Umbilical cord (tissue), 2 donors: ENCODE results near the gene GOLGA6L2. TPM values are rescaled to one million over a fixed set of nuclear protein-coding genes. Genes with fewer than 3 reads are reported as not detected.
A peak's percentile ranks its signal among the peaks of the same experiment; 100 is the strongest.
"Not testable (repeated sequence)": the region's sequence is repeated elsewhere in the genome, so short reads cannot be mapped to it uniquely, and the experiment has no call there.

ENCODE experiments used
- DNase-seq: peaks from one replicate; pipeline ENCODE4 v3.0.0-alpha.2; 2015; ENCODE audit warnings: low spot score
- total RNA-seq: library from RNA; depleted of rRNA; stranded (reverse); fragments of >200 nt; gene quantifications from one replicate; pipeline ENCODE4 v1.2.3, GENCODE V29; 2014; ENCODE audit warnings: low replicate concordance; ENCODE audit not compliant: insufficient read depth

GOLGA6L2 gene
- total RNA-seq, 1 donor from 2014 or later = not detected

DNA sequence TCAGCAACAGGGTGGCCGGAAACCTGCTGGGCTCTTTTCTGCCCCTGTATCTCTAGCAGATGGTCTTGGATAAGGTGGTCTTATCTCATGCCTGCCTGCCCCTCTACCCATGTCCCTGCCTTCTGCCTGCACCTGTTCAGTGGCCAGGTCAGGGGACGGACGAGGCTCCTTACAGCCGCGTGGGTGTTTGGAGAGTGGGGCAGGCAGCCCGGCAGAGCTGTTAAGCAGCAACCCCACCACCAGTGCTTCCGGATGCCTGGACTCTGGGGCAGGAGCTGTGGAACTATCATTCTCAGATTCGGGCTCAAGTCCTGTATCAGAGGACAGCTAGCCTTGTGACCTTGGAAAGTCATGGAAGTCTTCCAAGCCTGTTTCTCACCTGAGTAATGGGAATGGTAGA is 21.7 kb downstream of the GOLGA6L2 start:
- not testable (repeated sequence) for DNase-seq

DNA sequence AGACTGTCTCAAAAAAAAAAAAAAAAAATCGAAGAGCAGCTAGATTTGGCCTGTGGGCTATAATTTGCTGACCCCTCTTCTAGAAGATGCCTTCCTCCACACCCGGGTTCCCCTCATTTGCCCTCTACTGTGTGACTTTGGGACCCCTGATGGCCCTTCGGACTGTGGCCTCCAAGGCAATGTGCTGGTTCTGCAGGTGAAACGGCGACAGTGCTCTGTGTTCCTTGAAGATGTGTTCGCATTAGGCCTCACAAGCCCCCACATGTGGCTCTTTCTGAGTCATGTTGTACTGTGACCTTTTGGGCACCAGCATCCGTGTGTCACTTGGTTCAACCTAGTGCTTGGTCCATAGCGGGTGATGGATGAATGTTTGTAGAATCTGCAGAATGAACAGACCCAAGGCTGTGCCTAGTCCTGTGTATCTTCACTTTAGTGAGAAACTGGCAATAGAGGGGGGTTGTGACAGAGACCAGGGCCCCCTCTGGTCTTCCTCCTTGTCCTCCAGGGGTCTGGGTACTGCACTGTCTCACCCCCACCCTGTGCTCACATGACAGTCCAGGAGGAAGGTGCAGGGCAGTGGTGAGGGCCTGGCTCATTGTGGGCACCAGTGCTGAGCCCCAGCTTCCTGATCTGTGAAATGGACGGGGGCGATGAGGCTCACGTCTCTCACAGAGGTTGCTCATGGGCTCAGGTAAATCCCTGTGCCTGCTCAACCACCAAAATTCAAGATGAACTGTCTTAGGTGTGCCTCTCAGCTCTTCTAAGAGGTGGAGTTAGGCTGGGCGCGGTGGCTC is 22.7 kb downstream of the GOLGA6L2 start:
- no peak for DNase-seq

DNA sequence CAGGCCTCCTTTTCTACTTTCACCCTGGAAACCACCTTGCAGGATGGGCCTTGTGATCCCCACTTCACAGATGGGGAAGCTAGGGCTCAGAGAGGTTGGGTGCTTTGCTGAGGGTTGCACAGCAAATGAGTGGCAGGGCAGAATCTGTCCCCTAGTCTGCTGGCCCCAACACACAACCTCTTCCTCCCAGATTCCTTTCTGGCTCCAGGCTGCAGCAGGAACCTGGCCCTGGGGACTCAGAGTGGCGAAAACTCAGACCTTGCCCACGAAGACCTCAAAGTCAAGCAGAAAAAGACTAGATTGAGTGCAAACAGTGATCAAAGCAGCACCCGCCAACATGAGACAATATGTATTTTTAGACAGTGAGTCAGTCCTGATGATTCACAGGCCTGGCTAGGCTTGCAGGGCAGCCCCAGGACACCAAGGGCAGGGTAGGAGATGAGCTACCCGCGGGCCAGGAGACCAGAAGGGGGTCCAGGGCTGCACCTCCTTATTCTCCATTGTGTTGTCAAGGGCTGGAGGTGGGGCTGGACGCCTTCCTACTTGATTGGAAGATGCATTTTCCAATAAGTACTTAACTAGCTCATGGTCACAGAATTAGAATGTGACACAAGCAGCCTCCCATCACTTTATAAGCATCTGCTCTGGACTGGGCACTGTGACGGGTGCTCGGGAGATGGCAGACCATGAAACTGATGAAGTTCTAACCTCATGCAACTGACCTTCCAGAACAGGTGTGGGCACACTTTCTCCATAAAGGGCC is 23.9 kb downstream of the GOLGA6L2 start:
- DNase-seq = no peak

DNA sequence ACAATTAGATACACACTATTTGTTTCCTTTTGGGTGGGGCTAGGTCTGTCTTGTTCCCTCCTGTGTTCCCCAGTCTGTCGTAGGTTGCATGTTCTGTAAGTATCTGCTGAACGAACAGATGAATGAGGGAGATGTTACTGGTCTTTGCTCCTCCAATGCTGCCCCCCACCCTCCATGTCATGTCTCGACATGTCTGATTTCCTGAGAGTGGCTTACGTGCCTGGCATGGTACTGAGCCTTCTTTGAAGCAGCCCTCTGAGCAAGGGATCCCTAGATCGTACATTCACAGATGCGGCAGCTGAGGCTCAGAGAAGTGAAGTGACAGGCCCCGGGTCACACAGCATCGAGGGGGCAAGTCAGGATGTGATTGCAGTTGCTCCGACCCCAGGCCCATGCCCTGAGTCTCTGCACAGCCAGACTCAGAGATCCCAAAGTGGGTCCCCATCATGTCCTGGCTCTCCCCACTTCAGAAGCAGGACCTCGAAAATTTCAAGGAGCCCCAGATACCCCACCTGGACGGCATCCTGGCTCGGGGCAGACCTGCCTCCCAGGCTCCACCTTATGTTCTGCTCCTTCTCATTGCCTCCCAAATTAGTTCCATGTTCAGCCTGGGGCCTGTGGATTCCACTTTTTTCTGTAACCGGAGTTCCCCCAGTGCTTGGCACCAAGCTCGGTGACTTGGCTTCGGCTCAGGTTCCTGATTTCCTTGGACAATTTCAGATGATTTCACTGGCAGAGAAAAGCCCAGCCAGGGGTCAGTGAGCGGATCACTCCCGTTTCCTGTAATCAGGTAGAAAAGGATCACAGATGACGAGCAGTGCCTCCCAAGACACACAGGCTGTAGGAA is 24.7 kb downstream of the GOLGA6L2 start:
- no peak for DNase-seq

DNA sequence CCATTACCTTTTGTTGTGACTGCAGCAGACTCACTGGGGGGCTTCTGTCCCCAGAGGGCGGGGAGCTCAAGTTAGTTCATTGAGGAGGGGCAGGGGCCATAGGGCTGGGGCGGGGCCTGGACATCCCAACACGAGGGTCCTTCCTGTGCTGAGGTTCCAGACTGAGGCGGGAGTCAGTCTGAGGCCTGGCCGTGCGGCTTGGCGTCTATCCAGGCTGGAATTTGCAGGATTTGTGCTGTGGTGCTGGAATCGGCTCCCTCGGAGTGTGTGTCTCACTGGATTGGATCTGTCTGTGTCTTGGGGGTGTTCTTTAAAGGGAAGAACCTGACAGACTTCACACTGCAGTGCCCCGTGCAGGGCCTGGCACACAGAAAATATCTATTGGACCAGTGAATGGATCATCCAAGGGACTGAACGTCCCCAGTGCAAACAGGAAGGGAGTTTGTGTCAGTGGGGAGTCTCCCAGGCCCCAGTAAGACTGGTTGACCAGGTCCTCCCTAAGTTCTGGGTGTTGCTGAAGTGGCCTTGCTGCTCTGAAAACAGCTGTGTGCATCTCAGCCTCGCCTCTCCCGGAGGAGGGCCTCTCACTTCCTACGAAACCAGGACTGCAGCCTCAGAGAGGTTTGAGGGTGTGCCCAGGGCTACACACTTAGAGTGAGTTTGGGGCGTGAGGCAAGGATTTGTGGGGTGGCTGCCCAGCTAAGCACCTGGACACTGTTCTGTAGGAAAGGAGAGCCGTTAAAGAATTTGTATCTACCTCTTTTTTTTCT is 26.1 kb downstream of the GOLGA6L2 start:
- peak; percentile 12 for DNase-seq

DNA sequence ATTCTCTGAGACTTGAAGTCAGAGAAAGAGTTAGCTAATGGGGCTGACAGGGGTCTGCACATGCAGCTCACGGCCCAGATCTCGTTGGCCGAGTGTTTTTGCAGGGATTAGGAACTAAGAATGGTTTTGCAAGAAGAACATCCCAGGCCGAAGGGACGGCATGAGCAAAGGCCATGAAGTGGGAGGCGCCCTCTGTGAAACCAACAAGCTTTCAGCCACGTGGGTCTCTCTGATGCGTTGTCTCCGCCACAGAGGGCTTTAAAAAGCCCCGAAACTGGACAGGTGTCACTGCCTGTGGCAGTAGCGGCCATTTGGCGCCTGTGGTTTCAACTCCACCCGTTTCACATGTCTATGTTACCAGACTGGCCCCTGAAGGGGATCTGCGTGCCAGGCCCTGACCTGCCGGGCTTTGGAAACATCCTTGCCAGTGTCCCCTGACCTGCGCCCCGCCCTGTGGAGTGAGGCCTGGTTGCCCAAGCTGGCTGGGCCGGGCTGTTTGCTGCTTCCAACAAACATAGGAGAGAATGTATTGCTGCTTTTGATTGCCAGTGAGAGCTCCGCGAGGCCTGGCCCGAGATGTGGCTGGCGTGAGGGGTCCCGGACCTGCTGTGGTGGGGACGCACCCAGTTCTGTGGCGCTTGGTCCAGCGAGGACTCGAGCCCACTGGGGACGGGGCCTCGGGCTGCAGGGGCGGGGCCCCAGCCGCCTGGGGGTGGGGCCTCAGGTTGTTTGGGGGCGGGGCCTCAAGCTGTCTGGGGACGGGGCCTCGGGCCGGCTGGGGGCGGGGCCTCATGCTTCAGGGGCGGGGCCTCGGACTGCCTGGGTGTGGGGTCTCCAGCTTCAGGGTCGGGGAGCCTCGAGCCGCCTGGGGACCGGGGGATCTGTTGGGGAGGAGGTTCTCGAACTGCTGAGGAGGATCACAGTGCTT is 30.4 kb downstream of the GOLGA6L2 start:
- no peak for DNase-seq

DNA sequence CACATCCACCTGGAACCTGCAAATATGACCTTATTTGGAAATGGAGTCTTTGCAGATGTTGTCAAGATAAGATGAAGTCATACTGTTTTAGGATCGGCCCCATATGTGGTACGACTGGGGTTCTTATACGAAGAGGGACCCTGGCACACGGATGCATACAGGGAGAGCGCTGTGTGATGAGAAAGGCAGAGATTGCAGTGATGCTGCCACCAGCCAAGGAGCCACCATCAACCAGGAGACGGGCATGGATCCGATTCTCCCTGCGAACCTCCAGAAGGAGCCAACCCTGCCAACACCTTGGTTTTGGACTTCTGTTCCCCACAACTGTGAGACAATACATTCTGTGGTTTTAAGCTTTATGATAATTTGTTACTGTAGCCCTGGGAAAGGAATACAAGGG is 31.2 kb downstream of the GOLGA6L2 start:
- DNase-seq = not testable (repeated sequence)

DNA sequence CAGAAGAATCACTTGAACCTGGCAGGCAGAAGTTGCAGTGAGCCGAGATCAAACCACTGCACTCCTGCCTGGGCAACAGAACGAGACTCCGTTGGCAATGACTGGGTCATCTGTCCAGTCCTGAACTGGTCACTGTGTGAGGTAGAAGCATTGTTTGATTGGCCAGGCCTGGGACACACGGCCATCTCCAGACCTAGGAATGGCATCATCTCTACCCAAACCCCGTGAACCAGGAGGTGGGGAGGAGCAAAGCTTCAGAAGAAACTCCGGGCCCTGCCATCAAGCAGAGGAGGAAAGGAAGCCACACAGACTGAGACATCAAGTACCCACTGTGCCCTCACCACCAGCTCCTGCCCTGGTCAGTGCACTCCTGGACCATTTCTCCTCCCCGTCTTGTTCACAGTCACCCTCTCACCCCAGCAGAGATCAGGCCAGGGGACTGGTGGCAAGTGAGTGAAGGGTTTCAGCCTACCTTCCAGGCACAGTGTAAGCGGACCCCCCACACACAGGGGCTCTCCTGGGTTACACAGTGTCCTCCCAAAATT is 31.6 kb downstream of the GOLGA6L2 start:
- DNase-seq = no peak

DNA sequence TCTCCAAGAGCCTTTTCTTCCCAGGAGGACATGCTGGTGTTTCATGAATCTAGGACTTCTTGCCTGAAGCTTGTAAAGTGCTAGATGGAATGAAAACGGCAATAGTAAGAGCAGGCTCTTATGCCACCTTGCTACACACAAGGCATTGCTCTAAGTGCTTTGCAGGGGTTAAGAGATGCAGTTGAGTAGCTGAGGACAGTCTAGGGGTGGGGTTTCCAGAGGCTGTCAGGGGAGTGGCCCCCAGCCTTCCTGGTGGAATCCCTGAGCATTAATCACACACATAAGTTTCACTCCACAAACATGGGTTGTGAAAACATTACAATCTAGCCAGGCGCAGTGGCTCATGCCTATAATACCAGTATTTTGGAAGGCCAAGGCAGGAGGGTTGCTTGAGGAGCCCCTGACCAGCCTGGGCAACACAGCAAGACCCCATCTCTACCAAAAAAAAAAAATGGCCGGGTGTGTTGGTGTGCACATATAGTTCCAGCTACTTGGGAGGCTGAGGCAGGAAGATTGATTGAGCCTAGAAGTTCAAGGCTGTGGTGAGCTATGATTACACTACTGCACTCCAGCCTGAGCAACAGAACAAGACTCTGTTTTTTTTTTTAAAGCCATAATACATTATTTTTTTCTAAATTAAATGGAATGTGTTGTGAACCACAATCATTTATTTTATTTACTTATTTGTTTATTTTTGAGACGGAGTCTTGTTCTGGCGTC is 34.0 kb downstream of the GOLGA6L2 start:
- DNase-seq = not testable (repeated sequence)

DNA sequence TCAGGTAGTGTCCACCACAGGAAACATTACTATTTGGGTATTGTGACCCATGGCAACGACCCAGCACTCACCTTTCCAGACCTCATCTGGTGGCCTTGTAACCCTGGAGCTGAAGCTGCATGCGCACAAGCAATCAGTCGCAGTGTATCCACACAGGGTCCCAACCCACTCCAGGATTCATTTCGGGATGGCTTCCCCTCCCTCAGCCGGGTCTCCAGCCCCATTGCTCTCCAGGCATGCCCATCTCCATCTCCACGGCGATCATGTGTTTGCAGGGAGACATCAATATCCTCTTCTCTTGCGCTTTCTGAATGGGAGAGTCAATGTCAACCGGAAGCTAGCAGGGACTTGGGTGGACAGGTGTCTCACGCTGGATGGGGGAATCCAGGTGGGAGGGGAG is 35.2 kb downstream of the GOLGA6L2 start:
- DNase-seq = no peak

DNA sequence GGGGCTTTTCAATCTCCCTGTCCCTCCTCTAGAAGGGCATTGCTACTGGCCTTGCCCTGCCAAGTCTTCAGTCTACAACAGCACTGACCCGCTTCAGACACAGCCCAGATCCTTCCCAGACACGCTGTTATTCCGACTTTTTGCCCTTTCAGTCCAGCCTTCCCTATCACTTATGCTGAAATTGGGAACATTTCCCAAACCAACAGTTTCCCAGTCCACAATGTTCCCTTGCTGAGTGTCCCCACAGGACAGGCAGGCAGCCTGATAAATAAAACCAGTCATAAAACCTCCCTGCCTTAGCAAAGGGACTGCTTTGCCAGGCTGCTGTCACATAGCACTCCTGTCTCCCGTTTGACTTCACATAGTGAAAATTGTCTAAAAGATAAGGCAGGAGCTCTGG is 43.5 kb downstream of the GOLGA6L2 start:
- DNase-seq = no peak

DNA sequence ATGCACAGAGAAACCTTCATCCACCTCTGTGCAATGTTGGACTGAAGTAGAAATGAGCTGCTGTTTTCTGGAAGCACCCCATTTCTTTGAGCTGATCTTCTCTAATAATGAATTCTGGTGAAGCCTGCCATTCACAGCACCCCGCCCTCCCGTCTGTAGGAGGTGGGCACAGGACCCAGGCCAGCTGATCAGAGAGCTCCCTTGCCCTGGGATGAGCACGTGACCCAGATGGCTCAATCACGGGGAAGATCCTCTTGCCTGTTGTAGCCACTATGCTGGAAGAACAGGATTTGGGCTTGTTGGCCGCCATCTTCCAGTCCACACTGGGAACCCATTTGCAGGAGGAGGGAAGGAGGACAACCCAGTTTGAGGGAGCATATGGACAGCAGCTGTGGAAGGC is 44.5 kb downstream of the GOLGA6L2 start:
- no peak for DNase-seq

DNA sequence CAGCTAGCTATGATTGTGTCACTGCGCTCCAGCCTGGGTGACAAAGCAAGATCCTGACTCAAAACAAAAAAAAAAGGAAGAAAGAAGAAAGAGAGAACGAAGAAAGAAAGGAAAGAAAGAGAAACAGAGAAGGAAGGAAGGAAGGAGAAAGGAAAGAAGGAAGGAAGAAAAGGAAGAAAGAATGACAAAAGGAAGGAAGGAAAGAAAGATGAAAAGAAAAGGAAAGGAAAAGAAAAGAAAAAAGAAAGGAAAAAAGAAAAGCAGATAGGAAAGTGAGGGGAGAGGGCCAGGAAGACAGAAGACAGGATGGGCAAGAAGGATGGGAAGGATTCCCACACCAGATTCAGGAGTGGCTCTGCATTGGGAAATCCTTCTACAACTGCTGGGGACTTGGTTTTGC is 44.9 kb downstream of the GOLGA6L2 start:
- DNase-seq = no peak

DNA sequence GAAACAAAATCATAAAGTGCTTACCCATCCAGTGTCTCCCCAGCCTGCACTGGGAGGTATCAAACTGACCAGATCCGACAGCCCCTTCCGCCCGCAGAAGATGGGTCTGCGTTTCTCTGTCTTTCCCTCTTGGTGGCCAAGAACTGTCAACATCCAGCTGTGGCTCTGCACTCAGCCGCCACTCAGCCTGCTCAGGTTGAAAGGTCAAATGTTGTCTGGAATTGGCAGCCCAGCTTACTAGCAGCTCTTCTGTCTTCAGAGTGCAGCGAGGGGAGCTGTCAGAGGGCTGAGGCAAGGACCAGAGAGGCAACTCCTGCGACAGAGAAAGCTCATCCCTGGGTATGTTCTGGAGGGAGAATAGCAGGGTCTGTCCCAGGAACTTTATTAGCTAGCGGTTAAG is 45.4 kb downstream of the GOLGA6L2 start:
- DNase-seq = no peak

DNA sequence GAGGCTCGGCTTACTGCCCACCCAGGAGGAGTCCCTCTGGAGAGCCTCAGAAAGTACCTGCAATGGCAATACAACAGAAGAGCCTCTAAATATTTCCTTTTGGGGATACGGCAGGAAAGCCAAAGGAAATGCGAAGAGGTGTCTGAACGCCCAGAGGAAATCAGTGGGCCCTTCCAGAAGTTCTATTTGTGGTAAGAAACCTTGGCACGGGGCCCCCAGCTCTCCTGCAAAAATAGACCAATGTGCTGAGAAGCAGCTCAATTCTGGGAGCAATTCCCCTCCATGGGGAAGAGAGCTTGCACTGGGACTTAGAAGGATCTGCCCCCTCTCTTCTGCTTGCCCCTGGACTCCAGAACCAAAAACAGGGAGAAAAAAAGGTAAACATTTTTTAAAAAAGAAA is 47.8 kb downstream of the GOLGA6L2 start:
- not testable (repeated sequence) for DNase-seq

DNA sequence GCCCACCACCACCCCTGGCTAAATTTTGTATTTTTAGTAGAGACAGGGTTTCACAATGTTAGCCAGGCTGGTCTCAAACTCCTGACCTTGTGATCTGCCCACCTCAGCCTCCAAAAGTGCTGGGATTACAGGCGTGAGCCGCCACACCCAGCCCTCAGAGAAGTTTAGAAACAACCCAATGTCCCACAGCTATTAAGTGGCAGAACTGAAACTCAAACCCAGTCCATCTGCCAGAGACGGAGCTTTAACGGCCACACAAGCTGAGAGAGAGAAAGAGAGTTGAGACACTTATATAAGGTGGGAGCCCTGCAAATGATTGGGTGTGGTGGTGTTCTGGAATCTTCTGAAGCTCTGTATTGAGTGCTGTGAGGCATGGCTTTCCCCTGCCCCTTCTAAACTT is 48.7 kb downstream of the GOLGA6L2 start:
- DNase-seq = not testable (repeated sequence)

DNA sequence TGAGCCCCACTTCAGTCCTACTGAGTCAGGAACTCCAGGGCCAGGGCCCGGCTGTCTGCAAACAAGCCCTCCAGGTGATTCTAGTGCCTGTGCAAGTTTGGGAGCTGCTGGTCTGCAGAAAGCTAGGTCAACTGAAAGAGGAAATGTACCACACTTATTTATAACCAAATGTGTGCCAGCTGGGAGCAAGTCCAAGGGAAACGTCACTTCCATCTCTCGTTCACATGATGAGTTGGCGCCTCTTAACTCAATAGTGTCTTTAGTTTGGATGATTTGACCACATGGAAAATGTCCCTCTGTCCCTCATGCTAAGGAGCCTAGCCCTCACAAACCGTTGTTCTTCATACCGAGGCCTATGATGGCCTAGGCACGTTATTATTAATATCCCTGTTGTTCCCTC is 49.3 kb downstream of the GOLGA6L2 start:
- no peak for DNase-seq

DNA sequence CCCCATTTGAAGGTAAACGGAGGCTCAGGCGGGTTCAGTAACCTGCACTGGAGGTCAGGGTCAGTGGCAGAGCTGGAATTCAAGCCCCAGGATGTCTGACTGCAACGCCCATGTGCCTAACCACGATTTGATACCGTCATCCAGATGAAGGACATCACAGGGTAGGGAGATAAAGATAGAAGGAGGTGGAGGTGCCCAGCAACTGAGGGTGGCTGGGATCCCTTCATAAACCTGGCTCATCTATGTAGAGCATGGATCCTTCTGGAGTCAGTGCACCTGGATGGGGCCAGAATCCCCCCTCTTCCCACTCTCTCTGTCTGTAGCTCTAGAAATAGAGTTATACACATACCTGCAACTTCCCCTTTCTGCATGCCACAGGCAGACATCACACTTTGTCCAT is 51.2 kb downstream of the GOLGA6L2 start:
- DNase-seq = no peak

DNA sequence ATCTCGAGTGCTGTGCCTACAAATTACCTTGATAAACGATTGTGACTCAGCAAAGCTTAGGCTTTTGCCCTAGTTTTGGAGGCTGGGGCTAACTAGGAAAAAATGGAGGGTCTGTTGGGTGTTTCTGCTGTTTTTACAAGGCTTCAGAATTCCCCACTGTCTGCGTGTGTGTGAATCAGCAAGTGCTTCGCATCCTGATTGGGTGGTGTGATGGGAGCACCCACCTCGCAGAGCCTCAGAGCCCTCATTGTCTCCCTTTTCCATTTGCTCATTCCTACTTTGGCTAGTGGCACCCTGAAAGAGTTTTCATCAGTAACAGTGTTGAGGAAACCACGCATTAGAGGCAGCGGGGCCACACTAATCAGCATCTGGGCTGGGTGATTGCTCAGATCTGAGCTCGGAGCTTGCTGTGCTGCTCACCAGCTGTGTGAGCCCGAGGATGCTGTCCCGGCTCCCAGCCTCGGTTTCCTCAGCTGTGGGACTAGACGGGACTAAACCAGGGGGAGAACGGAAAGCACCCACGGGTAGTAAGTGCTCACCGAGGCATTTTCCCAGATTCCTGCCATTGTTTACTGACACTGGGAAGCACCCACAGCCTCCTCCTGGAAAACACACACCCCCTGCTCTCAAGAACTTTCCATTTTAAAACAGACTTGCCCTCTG is 51.9 kb downstream of the GOLGA6L2 start:
- DNase-seq = no peak
